GM12874 (cell line): Measurements from ENCODE around the gene VPS26B.

Experiments
- CTCF ChIP-seq: IDR thresholded peaks from 2 replicates; pipeline ENCODE4 v1.5.1; 2011; ENCODE audit warnings: low read depth, mild to moderate bottlenecking, control low read depth, low read length, moderate library complexity; ENCODE audit not compliant: insufficient read depth

Gene VPS26B

GRCh38 chr11:134260983-134261382 is 36.5 kb downstream of the VPS26B start:
- TF ChIP-seq CTCF = no peak

- peak; percentile 51; the same call in 1 of the 2 replicates for TF ChIP-seq CTCF
Observed at GRCh38 chr11:134261626-134262488, 37.4 kb downstream of the VPS26B start.

GRCh38 chr11:134264966-134265764 is 40.7 kb downstream of the VPS26B start:
- TF ChIP-seq CTCF = no peak

- no peak for TF ChIP-seq CTCF
Observed at GRCh38 chr11:134266440-134266839, 42.0 kb downstream of the VPS26B start.

GRCh38 chr11:134266841-134267251 is 42.4 kb downstream of the VPS26B start:
- TF ChIP-seq CTCF = no peak

GRCh38 chr11:134267461-134267860 is 43.0 kb downstream of the VPS26B start:
- no peak for TF ChIP-seq CTCF

- no peak for TF ChIP-seq CTCF
Observed at GRCh38 chr11:134267966-134268365, 43.5 kb downstream of the VPS26B start.
